ENCODE measurements around the gene EXOC4.

The EXOC4 gene

DNA sequence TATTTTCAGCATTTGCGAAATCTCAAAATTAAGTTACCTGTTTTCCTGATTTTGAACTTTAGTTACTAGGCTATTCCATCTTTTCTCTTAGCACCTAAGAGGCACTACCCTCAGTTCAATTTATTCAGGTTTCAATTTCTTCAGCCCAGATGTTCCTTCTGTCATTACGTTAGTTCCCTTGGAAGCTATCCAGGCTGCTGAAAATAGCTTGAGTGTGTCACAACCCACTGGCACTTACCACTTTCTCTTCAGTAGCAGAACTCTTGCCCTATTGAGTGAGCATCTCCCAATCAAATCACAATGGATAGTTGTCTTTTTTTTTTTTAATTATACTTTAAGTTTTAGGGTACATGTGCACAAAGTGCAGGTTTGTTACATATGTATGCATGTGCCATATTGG lies 541.6 kb downstream of the EXOC4 start:
- DNase-seq (ENCODE audit: low read depth) = no peak

DNA sequence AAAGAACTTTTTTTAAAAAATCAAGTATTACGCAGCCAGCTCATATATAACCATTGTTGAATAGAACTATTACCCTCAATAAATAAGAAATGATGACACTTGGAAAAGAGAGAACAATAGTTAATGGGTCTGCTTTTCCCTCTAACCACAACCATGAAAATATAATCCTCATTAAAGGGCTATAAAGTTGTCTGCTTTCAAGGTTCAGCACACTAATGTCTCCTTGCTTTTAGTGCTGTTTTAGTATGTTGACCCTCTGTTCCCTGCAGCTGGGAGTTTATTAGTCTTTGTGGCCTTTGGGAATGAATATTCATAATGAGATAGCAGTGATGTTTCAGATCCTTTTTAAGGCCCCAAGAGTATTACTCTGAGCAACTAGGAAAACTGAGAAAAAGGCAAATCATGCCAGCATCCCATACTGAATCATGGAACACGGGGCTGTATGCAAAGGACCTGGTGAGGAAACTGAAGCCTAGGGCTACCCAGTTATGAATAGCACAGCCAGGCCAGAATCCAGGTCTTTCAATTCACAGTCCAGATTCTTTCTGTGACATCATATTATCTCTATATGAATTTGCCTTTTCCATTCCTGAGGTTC lies 542.3 kb downstream of the EXOC4 start:
- DNase-seq (ENCODE audit: low read depth) = no peak

DNA sequence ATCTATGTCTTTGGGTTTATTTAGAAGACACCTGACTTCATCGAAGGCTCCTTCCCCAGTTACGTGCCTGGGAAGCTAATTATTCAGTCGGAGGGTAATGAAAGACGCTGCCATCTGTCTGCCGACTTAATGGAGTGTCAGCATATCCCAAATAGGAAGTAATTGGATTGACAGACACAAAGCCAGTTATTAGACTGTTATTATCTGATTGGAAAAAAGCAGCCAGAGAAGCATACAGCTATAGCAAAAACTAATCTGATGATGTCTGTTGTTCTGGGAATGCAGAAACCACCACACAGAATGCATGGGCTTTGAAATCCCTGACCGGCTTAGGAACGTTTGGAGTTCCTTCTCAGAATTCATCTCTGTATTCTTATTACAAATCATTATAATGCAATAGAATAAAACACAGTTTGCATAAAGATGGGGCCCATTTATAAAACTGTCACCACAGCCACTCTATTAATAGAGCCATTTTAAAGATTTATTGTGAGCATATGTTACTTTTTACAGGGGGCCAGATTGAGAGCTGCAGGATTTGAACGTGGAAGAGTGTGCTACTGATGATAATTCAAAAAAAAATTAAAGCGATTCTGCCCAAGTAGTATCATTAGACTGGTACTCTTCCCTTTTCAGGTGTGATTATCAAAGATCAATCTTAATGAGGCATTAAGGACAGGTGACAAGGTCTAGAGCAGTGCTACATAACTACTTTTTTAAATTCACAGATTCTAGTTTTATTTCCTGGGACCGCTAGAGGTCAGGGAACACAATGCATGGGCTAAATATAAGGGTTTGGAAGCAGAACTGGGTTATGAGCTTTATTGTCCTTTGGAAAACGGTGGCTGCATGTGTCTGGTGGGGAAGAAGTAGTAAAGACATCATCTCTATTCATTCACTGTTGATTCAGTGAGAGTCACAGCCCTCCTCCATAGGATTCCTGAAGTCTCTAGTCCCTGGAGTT lies 544.2 kb downstream of the EXOC4 start:
- no peak for DNase-seq (ENCODE audit: low read depth)

DNA sequence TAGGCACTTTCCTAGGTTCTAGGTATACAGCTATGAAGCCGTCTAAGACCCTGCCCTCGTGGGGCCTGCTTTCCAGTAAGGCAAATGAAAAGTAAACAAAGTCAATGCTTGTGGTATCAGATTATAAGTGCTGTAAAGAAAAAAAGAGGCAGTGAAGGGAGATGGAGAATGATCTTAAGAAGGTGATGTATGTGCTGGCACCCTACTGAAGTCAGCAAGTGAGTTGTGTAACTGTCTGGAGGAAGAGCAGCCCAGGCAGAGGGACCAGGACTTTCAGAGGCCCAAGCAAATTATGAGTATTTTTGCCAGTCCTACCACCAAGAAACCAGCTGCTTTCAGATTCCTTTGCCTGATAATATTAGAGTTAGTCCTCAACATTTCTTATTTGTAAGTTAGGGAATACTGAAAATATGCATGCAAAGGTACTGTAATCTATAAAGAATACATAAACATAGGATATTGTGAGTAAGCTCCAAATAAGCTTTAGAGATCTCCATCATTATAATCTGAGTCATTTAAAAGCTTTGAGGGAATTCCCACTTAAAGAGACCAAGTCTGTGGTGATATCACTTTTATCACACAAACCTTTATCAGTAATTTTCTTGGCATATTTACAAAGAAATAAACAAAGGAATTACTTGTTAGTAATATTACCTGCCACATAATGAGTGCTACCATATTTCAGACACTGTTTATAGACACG lies 545.1 kb downstream of the EXOC4 start:
- peak; percentile 10 for DNase-seq (ENCODE audit: low read depth)

DNA sequence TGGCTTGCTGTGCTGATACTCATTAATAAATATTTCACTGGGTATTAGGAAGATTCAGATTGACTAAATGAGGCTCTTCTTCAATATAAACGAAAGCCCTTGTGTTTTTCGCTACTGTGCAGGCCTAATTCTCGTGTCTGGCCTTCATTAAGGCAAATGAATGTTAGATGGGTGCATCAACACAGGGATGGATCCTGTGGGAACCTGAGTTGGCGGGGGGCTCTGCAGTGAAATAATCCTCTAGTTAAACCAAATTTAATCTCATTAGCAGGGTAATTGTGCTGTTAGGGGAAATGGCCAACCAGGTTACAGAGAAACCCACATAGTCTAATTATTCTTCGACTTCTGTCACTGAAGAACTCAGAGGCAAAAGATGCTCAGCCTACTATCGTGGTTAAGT lies 548.5 kb downstream of the EXOC4 start:
- no peak for DNase-seq (ENCODE audit: low read depth)

DNA sequence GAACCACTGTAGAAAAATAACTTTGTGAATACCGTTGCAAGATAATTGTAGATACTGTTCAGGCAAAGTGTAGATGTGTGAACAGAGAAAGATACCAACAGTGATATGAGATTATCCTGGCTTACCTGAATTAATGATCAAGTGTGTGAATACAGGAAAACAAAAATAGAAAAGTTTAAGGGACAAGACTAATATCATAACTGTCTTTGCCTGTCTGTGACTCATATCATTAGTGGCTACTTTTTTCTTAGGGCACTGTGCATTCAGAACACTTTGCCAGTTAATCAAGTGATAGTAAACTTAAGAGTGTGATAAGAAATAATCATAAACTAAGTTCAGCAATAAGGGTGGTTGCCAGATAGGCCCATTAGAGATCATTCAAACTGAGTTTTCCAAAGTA lies 551.2 kb downstream of the EXOC4 start:
- no peak for DNase-seq (ENCODE audit: low read depth)

DNA sequence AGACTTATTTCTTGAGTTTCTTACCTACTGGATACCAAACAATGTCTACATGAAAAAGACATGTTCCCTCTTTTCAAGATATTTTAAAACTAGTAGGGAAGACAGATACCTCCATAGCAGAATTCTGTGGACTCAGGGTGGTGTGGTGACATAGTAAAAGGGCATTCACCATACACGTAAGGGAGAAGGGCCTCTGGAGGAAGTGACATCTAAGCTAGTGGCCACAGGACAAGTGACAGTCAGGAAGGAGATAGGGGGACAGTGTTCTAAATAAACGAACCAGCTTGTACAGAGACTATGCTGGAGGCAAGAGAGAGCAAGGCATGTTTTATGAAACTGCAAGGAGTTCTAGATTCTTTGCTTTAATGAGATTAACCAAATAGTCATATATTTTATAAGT lies 552.5 kb downstream of the EXOC4 start:
- DNase-seq (ENCODE audit: low read depth) = no peak

DNA sequence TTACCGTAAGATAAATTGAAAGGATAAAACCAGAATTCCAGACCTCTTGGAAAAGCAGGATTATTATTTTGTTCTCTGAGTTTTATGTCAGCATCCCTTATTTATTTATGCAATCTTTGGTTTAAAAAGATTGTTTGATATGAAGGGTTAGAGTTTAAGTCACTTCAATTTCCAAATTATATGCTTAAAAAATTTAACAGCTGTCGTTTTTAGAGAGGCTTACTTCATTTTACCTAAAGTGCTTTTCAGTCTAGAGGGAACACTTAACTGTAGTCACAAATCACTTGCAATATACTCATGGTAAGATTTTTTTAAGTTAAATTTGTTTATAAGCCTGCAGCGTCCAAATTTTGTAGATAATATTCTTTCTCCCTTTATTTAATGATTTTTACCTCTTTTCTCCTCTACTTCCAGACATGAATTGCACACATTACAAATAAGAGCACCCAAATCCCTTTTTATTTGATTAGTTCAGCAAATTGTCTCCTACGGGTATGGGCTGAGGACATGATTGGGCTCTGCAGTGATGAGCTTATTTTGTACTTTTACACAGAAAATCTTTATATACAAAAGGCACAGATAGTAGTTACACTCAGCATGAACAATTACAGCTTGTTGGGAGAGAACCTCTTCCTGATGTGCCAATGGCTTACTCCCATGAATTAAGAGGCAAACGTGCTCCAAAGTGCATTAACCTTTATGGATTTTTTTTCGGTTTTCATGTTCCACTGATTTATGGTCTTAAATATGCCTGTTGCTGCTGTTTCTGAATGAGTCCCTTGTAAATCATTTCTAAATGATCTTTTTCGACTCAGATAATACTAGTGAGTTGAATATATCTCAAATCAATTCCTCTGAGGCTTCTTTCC lies 555.0 kb downstream of the EXOC4 start:
- no peak for DNase-seq (ENCODE audit: low read depth)

DNA sequence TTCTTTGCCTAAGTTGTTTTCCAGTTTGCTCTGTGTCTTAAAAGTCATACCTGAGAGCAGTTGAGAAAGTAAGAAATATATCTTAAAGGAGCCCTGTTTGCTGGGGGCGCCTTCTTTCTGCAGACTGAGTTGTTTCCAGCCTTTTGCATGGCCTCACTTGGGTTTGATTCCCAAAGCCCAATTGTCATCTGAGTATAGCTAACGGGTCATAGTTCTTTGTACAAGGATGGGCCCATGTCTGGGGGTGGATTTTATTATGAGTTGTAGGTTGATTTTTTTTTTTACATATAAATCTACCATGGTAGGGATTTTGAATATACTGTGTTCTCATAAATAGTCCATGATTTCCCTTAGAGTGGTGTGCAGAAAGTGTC lies 555.6 kb downstream of the EXOC4 start:
- DNase-seq (ENCODE audit: low read depth) = no peak

DNA sequence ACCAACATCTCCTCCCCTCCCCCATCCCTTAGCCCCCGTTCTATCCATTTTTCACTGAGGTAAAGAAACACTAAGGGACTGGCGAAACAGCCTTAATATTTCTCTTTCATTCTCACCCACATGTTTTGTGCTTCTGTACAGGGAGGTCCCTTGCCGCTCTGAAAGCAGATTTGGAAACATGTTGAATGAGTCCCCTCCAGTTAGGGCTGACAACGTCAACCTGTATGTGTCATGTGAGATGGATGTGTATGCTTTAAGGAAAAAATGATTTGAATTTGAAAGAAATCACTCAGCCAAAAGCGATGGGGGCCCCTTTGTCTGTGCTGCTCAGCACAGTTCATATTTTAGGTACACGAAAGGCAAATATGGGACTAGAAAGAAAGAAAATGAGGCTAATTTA lies 560.0 kb downstream of the EXOC4 start:
- DNase-seq (ENCODE audit: low read depth) = no peak

DNA sequence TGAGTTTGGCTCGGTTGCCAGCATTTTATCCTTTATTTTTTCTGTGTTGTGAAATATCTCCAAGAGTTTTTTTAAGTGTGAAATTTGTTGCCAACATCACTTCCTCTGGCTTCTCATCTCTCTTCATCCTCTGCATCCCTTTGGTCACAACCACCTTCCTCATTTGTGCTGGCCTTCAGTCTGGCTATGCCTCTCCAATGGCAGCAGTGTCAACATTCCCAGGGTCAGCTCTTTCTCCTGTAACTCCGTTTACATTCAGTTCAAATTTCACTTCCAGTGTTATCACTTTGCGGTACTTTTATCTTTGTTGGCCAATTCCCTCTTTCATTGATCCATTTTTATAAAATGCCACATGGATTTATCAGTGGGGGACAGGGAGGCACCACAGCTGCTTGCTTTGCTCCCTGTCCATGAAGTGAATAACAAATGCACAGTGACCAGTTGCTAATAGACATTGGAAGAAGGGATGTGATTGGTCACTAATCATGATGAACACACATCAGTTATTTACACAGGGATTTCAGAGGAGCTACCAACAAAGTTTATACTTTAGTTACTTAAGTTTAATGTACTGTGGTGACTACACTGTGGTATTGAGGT lies 562.8 kb downstream of the EXOC4 start:
- DNase-seq (ENCODE audit: low read depth) = no peak

DNA sequence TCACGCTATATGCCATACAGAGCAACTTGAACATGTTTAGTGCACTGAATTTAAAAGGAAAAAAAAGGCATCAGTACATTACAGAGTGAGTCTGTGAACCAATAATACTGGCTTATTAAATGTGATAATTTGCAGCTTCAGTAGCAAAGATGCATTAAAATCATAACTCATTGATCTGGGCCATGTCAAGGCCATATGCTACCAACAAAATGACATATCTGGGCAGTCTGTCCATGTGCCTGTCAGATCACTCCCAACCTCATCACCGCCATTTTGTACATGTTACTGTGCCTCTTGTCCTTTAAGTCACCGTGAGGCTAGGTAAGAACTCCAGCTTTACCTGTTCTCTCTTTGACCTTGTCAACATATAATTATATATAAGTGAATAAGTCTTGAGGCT lies 566.8 kb downstream of the EXOC4 start:
- DNase-seq (ENCODE audit: low read depth) = no peak

DNA sequence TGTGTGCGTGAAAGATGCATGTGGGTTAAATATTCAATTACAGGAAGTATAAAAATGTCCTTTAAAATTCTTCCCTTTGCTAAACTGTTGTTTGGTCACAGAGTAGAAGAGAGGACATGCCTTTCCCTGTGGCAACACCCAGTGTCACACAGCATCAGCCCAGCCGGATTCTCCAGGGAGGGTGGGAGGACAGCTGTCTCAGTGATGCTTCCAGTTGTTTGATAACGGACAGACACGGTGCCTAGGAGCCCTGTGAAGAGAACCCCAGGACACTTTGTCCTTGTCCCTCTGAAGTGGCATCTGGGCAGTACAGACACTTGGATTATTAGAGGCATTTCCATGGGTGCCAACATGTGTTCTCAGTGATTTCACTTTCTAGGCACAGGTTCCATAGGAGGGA lies 567.7 kb downstream of the EXOC4 start:
- no peak for DNase-seq (ENCODE audit: low read depth)

DNA sequence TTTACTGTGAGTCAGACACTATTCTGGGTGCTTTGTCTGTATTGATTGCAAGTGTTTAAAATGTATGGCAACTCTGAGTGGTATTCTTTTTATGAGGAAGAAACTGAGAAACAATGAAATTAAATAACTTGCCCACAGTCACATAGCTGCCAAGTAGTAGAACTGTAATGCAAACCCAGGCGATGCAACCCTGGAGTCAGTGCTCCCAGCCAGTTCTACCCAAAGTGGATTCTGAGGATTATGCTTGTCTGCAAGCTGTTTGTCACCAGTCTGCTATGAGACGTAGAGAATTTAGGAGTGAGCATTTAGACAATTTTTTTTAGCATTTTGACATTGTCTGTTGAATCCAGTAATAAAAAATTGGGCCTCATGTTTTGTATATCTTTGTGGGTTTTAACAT lies 568.3 kb downstream of the EXOC4 start:
- DNase-seq (ENCODE audit: low read depth) = no peak

DNA sequence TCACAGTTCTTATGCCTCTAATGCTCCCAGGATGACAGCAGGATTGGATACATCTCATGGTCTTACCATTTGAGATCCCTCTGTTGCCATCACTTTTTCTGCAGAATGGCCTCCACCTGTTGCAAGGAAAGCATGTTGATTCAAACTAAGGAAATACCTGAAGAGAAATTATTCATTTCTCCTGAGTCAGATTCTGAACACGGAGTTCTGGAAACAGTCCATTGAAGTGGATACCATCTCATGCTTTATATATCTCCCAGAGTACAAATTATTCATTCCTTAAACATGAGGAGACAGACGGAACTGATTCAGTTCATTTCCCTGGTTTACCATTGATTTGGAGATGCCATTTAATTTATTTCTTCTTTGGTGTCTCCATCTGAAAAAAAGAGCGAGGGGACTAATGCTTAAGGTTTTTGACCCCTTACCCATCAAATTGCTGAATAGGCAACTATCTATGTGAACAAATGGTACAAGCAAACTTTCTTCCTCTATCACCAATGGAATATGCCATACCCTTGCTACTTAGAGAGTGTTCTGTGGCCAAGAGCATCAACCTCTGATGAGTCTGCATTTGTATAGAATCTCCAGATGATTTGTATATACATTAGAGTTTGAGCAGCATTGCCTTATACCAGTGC lies 569.2 kb downstream of the EXOC4 start:
- no peak for DNase-seq (ENCODE audit: low read depth)

DNA sequence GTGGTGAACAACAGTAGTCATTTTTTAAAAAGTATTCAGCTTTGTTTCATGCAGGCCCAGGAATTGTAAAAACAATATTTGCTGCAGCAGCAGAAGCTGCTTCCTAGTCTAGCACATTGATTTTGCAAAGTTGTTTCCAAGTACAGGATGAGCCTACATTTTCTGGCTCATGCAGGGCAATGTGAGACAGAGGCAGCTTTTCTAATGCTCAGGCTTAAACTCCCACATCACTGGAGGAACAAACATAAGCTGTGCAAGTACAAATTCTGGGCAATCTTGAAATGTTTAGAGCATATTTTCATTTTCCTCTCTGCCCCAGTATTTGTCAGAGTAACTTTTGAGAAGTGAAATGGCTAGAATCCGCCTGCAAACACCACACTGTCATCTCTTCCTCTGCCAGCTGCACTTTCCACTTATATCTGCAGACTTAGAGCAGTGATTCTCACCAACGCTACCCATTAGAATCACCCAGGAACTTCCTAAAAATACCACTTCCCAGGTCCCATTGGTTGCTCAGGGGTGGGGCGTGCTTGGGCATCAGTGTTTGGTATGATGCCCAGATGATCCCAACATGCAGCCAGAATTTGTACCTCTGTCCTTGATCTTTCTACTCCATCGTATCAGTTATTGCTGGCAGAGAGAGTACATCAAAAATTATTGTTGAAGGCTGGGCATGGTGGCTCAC lies 570.1 kb downstream of the EXOC4 start:
- DNase-seq (ENCODE audit: low read depth) = no peak

DNA sequence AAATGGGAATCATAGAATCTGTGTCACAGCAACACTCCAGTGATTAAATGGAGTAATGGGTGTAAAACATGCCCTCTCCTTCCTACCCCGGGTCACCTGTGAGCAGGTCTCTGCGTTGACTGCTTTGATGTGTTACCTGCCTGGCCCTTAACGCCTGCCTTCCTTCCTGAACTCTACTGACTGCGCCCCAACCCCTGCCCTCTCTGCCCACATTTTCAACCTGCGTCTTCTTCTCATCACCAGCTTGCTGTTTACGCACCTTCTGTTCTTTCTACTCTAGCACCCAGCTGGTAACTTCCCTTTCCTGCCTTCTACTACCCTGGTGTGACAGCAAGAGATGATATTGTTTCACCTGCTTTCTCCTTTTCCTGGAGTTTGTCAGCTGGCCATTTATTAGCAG lies 571.3 kb downstream of the EXOC4 start:
- DNase-seq (ENCODE audit: low read depth) = no peak

DNA sequence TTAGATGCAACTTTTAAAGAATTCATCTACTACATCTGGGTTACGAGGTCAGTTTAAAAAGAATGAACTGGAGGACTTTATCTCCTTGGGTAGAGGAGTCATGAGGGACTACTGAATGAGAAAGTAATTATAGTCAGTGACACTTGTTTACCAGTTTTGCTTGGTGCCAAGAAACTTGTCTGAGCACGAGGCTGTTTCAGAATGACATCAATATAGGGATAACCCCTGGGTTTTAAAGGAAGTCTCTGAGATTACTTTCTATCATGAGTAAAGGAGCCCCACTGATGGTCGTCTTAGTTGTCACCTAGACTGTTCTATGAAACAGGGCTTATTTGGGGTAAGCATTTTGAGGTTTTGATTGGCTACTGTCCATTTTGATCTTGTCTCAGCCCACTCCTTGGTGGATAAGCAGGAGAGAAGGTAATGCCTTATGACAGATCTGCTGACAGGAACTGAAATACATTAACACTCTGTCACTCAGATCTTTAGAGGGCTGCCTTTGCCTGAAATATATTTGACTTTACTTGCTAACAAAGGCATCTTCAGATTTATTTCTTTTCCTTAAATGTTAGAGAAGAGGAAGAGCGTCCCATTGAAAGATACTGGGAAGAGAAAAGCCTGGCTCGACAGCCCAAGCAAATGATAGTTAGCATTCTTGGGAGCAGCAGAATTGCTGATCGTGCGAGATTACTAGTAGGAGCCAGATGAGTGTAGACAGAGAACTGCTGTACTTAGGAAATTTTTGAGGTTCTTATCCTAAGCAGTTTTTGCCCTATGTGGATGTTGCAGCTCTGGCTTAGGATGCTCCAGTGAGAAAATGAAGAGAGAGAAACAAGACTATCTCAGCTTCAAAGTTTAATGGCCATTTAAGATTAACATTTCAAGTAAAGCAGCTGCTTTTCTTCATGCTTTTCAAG lies 575.1 kb downstream of the EXOC4 start:
- DNase-seq (ENCODE audit: low read depth) = no peak

DNA sequence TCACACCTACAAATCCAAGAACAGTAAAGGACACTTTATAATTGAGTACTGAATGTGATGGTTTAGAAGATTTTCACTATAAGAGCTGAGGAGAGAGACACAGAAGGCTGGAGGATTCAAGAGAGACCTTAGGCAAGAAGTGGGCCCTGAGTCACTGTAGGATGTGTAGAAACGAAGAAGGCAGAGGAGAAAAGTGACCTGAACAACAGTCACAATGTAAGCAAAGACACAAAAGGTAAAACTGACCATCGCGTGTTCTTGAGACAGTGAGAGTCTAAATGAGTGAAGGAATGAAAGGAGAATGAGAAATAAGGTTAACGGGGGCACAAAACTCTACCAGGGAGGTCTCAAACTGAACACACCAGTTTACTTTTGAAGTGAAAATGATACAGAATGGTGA lies 576.0 kb downstream of the EXOC4 start:
- no peak for DNase-seq (ENCODE audit: low read depth)
